Measurements from ENCODE around the gene BCL2L15.

Gene BCL2L15

GRCh38 chr1:113905435-113905861, 18.1 kb upstream of the BCL2L15 start:
- DNase-seq (ENCODE audit: low read depth, low spot score), result no peak

GRCh38 chr1:113904674-113905434, 17.5 kb upstream of the BCL2L15 start, which contains the start of the genes AP4B1 and DCLRE1B:
TSS of gene AP4B1 (minus strand) at chr1:113904799. CDS start at chr1:113904717, 82 bp downstream.
TSS of gene DCLRE1B (plus strand) at chr1:113905326. CDS start at chr1:113905587, 261 bp downstream.
- DNase-seq (ENCODE audit: low read depth, low spot score), result peak; percentile 92

GRCh38 chr1:113904293-113904673, 16.9 kb upstream of the BCL2L15 start:
- DNase-seq (ENCODE audit: low read depth, low spot score), result peak; percentile 14

GRCh38 chr1:113903501-113904292, 16.3 kb upstream of the BCL2L15 start:
- no peak for DNase-seq (ENCODE audit: low read depth, low spot score)

GRCh38 chr1:113901191-113901590, 13.8 kb upstream of the BCL2L15 start:
- DNase-seq (ENCODE audit: low read depth, low spot score), result no peak

GRCh38 chr1:113899111-113899510, 11.7 kb upstream of the BCL2L15 start:
- DNase-seq (ENCODE audit: low read depth, low spot score), result no peak

- DNase-seq (ENCODE audit: low read depth, low spot score), result no peak
These were observed 10.9 kb upstream of the BCL2L15 start for GRCh38 chr1:113898241-113898814.

GRCh38 chr1:113895961-113896360, 8.6 kb upstream of the BCL2L15 start:
- no peak for DNase-seq (ENCODE audit: low read depth, low spot score)

- no peak for DNase-seq (ENCODE audit: low read depth, low spot score)
These were observed 7.7 kb upstream of the BCL2L15 start for GRCh38 chr1:113895098-113895497.

GRCh38 chr1:113893267-113893666, 5.9 kb upstream of the BCL2L15 start:
- no peak for DNase-seq (ENCODE audit: low read depth, low spot score)

GRCh38 chr1:113891631-113892220, 4.3 kb upstream of the BCL2L15 start:
- DNase-seq (ENCODE audit: low read depth, low spot score), result no peak

GRCh38 chr1:113890816-113891215, 3.4 kb upstream of the BCL2L15 start:
- no peak for DNase-seq (ENCODE audit: low read depth, low spot score)

GRCh38 chr1:113886417-113887401, 672 bp downstream of the BCL2L15 start:
- no peak for DNase-seq (ENCODE audit: low read depth, low spot score)

- DNase-seq (ENCODE audit: low read depth, low spot score), result no peak
These were observed 5.7 kb downstream of the BCL2L15 start for GRCh38 chr1:113881661-113882060.

GRCh38 chr1:113879739-113880038, 7.7 kb downstream of the BCL2L15 start:
- DNase-seq (ENCODE audit: low read depth, low spot score), result no peak

- no peak for DNase-seq (ENCODE audit: low read depth, low spot score)
These were observed 11.2 kb downstream of the BCL2L15 start for GRCh38 chr1:113876176-113876575.

GRCh38 chr1:113875714-113876113, 11.7 kb downstream of the BCL2L15 start:
- DNase-seq (ENCODE audit: low read depth, low spot score), result no peak

- DNase-seq (ENCODE audit: low read depth, low spot score), result no peak
These were observed 13.1 kb downstream of the BCL2L15 start for GRCh38 chr1:113874012-113874879.

- DNase-seq (ENCODE audit: low read depth, low spot score), result no peak
These were observed 15.0 kb downstream of the BCL2L15 start for GRCh38 chr1:113872219-113872935.
